ENCODE data around the gene CDC20. TPM values are rescaled to one million over a fixed set of nuclear protein-coding genes. Genes with fewer than 3 reads are reported as not detected.

The CDC20 gene
- total RNA-seq, 1 donor from 2014 or later, result 166 TPM

DNA sequence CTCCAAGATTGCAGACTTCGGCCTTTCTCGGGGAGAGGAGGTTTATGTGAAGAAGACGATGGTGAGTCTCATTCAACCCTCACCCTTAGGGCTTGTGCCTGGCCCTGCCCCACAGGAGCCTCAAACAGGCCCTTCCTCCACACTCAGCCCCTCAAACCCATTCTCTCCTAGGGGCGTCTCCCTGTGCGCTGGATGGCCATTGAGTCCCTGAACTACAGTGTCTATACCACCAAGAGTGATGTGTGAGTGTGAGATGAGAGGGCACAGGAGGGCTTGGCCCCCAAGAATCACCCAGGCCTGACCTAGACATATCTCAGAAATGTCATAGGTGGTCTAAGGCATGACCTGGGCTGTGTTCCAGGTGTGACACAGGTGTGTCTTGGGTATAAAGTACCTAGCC, 39.5 kb upstream of the CDC20 start:
- no peak for DNase-seq (ENCODE audit: low read depth)
- no peak overlapping the region for H3K4me3 ChIP-seq (ENCODE audit: low read depth, low read length)
- TF ChIP-seq, protein P1, sequence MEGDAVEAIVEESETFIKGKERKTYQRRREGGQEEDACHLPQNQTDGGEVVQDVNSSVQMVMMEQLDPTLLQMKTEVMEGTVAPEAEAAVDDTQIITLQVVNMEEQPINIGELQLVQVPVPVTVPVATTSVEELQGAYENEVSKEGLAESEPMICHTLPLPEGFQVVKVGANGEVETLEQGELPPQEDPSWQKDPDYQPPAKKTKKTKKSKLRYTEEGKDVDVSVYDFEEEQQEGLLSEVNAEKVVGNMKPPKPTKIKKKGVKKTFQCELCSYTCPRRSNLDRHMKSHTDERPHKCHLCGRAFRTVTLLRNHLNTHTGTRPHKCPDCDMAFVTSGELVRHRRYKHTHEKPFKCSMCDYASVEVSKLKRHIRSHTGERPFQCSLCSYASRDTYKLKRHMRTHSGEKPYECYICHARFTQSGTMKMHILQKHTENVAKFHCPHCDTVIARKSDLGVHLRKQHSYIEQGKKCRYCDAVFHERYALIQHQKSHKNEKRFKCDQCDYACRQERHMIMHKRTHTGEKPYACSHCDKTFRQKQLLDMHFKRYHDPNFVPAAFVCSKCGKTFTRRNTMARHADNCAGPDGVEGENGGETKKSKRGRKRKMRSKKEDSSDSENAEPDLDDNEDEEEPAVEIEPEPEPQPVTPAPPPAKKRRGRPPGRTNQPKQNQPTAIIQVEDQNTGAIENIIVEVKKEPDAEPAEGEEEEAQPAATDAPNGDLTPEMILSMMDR (conservative IDR thresholded peaks at IDR 0.05; ENCODE audit: low read depth, low read length), result no peak

DNA sequence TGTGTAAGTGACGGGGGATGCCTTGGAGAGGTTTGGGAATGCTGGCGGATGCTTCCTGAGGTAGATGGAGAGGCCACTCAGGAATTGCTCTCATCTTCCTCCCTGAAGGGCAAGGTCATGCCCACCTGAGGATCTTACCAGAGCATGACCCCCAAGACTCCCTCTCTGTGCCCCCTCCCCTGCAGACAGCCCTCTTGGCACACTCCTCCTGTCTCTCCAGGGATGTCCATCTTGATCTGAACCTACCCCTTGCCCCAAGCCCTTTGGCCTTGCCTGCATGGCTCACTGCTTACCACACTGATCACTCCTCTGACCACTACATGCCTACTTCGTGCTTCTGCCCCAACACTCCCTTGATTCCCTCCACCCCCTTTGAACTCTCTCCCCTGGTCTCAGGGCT, 39.0 kb upstream of the CDC20 start:
- no peak for DNase-seq (ENCODE audit: low read depth)
- TF ChIP-seq, protein P1 (conservative IDR thresholded peaks at IDR 0.05; ENCODE audit: low read depth, low read length), result no peak
- no peak overlapping the region for H3K4me3 ChIP-seq (ENCODE audit: low read depth, low read length)

DNA sequence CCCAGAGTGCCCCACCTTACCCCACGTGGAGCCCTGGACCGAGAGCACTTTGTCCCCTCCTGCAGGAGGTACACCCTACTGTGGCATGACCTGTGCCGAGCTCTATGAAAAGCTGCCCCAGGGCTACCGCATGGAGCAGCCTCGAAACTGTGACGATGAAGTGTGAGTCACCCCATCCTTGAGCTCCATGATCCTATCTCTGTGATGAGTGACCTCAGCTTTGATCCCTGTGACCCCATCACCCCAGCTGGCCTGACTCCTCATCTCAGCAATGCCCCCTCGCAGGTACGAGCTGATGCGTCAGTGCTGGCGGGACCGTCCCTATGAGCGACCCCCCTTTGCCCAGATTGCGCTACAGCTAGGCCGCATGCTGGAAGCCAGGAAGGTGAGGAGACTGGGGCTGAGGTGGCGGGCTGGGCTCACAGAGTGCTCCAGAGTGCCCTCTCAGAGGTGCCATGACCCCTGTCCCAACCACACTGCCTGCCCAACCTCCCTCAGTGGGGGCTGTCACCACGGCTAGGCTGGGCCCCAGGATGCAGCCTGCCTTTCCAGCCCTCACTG, 37.4 kb upstream of the CDC20 start:
- no peak for DNase-seq (ENCODE audit: low read depth)
- TF ChIP-seq, protein P1 (conservative IDR thresholded peaks at IDR 0.05; ENCODE audit: low read depth, low read length), result no peak
- H3K4me3 ChIP-seq (ENCODE audit: low read depth, low read length), result no peak overlapping the region

DNA sequence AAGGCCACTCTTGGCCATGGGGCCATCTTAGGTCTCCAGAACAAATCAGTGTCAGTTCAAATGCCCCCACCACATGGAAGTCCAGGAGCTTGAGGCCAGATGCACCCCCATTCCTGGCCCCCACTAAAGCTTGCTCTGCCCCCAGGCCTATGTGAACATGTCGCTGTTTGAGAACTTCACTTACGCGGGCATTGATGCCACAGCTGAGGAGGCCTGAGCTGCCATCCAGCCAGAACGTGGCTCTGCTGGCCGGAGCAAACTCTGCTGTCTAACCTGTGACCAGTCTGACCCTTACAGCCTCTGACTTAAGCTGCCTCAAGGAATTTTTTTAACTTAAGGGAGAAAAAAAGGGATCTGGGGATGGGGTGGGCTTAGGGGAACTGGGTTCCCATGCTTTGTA, 36.3 kb upstream of the CDC20 start:
- TF ChIP-seq, protein P1 (conservative IDR thresholded peaks at IDR 0.05; ENCODE audit: low read depth, low read length), result no peak
- DNase-seq (ENCODE audit: low read depth), result no peak
- no peak overlapping the region for H3K4me3 ChIP-seq (ENCODE audit: low read depth, low read length)

DNA sequence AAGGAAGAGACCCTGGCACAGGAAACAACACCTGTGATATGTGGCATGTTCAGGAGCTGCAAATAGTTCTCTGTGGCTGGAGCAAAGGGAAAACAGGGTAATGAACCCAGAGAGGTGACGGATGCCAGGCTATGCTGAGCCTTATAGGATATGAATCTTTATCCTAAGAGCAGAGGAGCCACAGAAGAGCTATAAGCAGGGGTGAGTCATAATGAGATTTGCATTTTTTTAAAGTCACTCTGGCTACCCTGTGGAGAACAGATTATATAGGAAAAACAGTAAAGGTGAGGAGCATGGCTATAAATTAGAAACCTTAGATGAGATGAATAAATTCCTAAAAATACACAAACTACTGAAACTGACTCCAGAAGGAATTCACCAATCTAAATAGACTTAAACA, 34.0 kb upstream of the CDC20 start:
- TF ChIP-seq, protein P1 (conservative IDR thresholded peaks at IDR 0.05; ENCODE audit: low read depth, low read length), result no peak
- no peak overlapping the region for H3K4me3 ChIP-seq (ENCODE audit: low read depth, low read length)
- no peak for DNase-seq (ENCODE audit: low read depth)

DNA sequence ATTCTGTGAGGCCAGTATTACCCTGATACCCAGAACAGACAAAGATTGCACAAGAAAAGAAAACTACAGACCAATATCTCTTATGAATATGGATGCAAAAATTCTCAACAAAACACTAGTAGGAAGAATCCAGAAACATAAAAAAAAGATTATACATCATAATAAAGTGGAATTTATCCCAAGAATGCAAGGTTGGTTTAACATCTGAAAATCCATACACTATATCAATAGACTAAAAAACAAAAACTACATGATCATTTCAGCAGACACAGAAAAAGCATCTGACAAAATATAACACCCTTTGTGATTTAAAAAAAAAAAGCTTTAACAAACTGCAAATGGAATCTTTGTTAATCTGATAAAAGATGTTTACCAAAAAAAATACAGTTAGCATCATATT, 33.4 kb upstream of the CDC20 start:
- TF ChIP-seq, protein P1 (conservative IDR thresholded peaks at IDR 0.05; ENCODE audit: low read depth, low read length), result no peak

DNA sequence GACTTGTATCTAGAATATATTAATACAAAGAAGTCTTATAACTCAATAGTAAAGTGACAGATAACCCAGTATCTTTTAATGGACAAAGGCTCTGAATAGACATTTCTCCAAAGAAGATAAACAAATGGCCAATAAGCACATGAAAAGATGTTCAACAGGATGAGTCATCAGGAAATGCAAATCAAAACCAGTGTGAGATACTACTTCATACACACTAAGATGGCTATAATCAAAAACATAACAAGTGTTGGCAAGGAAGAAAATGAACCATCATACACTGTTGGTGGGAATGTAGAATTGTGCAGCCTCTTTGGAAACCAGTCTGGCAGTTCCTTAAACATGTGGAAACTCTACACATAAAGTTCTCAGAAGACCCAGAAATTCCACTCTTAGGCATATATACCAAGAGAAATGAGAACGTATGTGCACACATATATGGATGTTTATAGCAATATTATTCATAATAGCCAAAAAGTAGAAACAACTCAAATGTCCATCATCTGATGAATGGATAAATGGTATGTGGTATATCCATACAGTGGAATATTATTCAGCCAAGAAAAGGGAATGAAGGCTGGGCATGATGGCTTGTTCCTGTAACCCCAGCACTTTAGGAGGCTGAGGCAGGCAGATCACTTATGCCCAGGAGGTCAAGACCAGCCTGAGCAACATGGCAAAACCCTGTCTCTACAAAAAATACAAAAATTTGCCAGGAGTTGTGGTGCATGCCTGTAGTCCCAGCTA, 31.1 kb upstream of the CDC20 start:
- TF ChIP-seq, protein P1 (conservative IDR thresholded peaks at IDR 0.05; ENCODE audit: low read depth, low read length), result no peak
- no peak for DNase-seq (ENCODE audit: low read depth)
- no peak overlapping the region for H3K4me3 ChIP-seq (ENCODE audit: low read depth, low read length)

More for the DNA sequence above, 33.4 kb upstream of the CDC20 start:
- DNase-seq (ENCODE audit: low read depth), result no peak
- H3K4me3 ChIP-seq (ENCODE audit: low read depth, low read length), result no peak overlapping the region

Data from epithelial cell of proximal tubule (primary cell).